HG03565 (cell line): ENCODE results near the gene OSBPL9.
"Not testable (repeated sequence)": the region's sequence is repeated elsewhere in the genome, so short reads cannot be mapped to it uniquely, and the experiment has no call there.

Experiments
- ATAC-seq: cut with Tn5 transposase; IDR thresholded peaks from one replicate; pipeline ENCODE4 v1.9.1; 2021; ENCODE audit warnings: mild to moderate bottlenecking, moderate library complexity; ENCODE audit not compliant: unreplicated experiment

Gene OSBPL9

GRCh38 chr1:51768971-51769588 lies 152.2 kb downstream of the OSBPL9 start:
- ATAC-seq, result no peak

GRCh38 chr1:51776408-51776807 lies 159.5 kb downstream of the OSBPL9 start:
- peak; percentile 33 for ATAC-seq

GRCh38 chr1:51780927-51781326 lies 164.0 kb downstream of the OSBPL9 start:
- no peak for ATAC-seq

GRCh38 chr1:51784997-51785421 lies 168.1 kb downstream of the OSBPL9 start:
- ATAC-seq, result no peak

GRCh38 chr1:51788938-51789337 lies 172.0 kb downstream of the OSBPL9 start:
- no peak for ATAC-seq

- no peak for ATAC-seq
These were observed 172.4 kb downstream of the OSBPL9 start for GRCh38 chr1:51789342-51789741.

GRCh38 chr1:51790385-51790784 lies 173.5 kb downstream of the OSBPL9 start:
- ATAC-seq, result no peak

- no peak for ATAC-seq
These were observed 175.0 kb downstream of the OSBPL9 start for GRCh38 chr1:51791888-51792287.

GRCh38 chr1:51792864-51793263 lies 176.0 kb downstream of the OSBPL9 start:
- ATAC-seq, result no peak

GRCh38 chr1:51794260-51794659 lies 177.4 kb downstream of the OSBPL9 start:
- no peak for ATAC-seq

- ATAC-seq, result no peak
These were observed 178.0 kb downstream of the OSBPL9 start for GRCh38 chr1:51794868-51795267.

GRCh38 chr1:51799372-51799771 lies 182.5 kb downstream of the OSBPL9 start:
- no peak for ATAC-seq

- no peak for ATAC-seq
These were observed 197.6 kb downstream of the OSBPL9 start for GRCh38 chr1:51814513-51814912.

GRCh38 chr1:51818487-51818886 lies 201.6 kb downstream of the OSBPL9 start:
- ATAC-seq, result no peak

GRCh38 chr1:51819021-51819420 lies 202.1 kb downstream of the OSBPL9 start:
- ATAC-seq, result not testable (repeated sequence)

- no peak for ATAC-seq
These were observed 202.9 kb downstream of the OSBPL9 start for GRCh38 chr1:51819810-51820209.

- ATAC-seq, result no peak
These were observed 212.2 kb downstream of the OSBPL9 start for GRCh38 chr1:51829058-51829457.

- no peak for ATAC-seq
These were observed 216.8 kb downstream of the OSBPL9 start for GRCh38 chr1:51833700-51834099.

- no peak for ATAC-seq
These were observed 220.4 kb downstream of the OSBPL9 start for GRCh38 chr1:51837243-51837642.
